Endothelial cell of umbilical vein (primary cell): ENCODE results near the gene OGG1.

Source experiments
- JUN ChIP-seq: IDR thresholded peaks from 2 replicates; pipeline ENCODE4 v1.6.1; 2011; ENCODE audit warnings: borderline replicate concordance, low read depth; ENCODE audit not compliant: insufficient read length, insufficient read depth
- POLR2A ChIP-seq: IDR thresholded peaks from 2 replicates; pipeline ENCODE4 v1.6.1; 2012; ENCODE audit warnings: low read depth, mild to moderate bottlenecking, control low read depth, low read length
- POLR2AphosphoS5 ChIP-seq: IDR thresholded peaks from 2 replicates; pipeline ENCODE4 v1.6.1; 2012; ENCODE audit warnings: low read depth, mild to moderate bottlenecking, control low read depth, low read length, moderate library complexity; ENCODE audit not compliant: insufficient read depth
- TF ChIP-seq, protein P1 (sequence below), 2 donors: IDR thresholded peaks; 1 replicate in 1 of 2; 2 replicates in 1 of 2; pipeline ENCODE4 v1.5.1; 2011; ENCODE audit warnings: low read length in 2 of 2, mild to moderate bottlenecking in 2 of 2, moderate library complexity in 2 of 2, control low read depth in 1 of 2, inconsistent platforms in 1 of 2, low read depth in 1 of 2; ENCODE audit not compliant: insufficient read depth in 1 of 2; ENCODE audit errors: extremely low read depth in 1 of 2

DNA sequence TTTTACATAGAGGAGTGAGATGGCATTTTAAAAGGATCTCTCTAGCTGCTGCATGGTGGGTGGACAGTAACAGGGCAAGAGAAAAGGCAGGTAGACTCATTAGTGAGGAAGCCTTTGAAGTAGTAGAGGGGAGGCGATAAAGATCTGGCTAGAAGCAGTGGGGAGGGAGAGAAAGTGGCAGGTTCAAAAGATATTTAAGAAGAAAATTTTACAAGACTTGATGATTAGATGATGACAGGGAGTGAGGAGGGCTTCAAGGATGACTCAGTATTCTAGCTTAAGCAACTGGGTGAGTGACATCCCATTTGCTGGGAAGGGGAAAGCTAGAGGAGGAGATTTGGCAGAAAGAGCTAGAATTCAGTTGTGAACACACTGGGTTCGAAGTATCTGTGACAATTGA, 22.0 kb upstream of the OGG1 start:
- TF ChIP-seq, protein P1, sequence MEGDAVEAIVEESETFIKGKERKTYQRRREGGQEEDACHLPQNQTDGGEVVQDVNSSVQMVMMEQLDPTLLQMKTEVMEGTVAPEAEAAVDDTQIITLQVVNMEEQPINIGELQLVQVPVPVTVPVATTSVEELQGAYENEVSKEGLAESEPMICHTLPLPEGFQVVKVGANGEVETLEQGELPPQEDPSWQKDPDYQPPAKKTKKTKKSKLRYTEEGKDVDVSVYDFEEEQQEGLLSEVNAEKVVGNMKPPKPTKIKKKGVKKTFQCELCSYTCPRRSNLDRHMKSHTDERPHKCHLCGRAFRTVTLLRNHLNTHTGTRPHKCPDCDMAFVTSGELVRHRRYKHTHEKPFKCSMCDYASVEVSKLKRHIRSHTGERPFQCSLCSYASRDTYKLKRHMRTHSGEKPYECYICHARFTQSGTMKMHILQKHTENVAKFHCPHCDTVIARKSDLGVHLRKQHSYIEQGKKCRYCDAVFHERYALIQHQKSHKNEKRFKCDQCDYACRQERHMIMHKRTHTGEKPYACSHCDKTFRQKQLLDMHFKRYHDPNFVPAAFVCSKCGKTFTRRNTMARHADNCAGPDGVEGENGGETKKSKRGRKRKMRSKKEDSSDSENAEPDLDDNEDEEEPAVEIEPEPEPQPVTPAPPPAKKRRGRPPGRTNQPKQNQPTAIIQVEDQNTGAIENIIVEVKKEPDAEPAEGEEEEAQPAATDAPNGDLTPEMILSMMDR (IDR thresholded peaks at IDR 0.05; ENCODE audit: extremely low read depth in 1 of 2, insufficient read depth in 1 of 2, low read depth in 1 of 2, low read length in 2 of 2) = no peak
- no peak for TF ChIP-seq POLR2AphosphoS5
- TF ChIP-seq POLR2A = no peak
- TF ChIP-seq JUN = no peak
